GM19455 (cell line): Measurements from ENCODE around the gene ZFP90.

ENCODE experiments used
- ATAC-seq: cut with Tn5 transposase; IDR thresholded peaks from one replicate; pipeline ENCODE4 v1.9.1; 2021; ENCODE audit not compliant: unreplicated experiment

ZFP90 gene

GRCh38 chr16:68577352-68577853 lies 38.3 kb downstream of the ZFP90 start:
- no peak for ATAC-seq

- ATAC-seq: no peak
These were observed 51.3 kb downstream of the ZFP90 start for GRCh38 chr16:68590201-68590994.

GRCh38 chr16:68592466-68593337 lies 53.6 kb downstream of the ZFP90 start:
- ATAC-seq: no peak

- no peak for ATAC-seq
These were observed 57.2 kb downstream of the ZFP90 start for GRCh38 chr16:68596266-68596665.

GRCh38 chr16:68599586-68599985 lies 60.5 kb downstream of the ZFP90 start:
- no peak for ATAC-seq

- no peak for ATAC-seq
These were observed 66.7 kb downstream of the ZFP90 start for GRCh38 chr16:68605746-68606145.

GRCh38 chr16:68607443-68607842 lies 68.4 kb downstream of the ZFP90 start:
- no peak for ATAC-seq

- no peak for ATAC-seq
These were observed 69.2 kb downstream of the ZFP90 start for GRCh38 chr16:68608330-68608729.

- no peak for ATAC-seq
These were observed 73.9 kb downstream of the ZFP90 start for GRCh38 chr16:68612996-68613395.

- no peak for ATAC-seq
These were observed 78.6 kb downstream of the ZFP90 start for GRCh38 chr16:68617734-68618133.
